Testis (tissue), 3 donors: ENCODE measurements around the gene CDK4. TPM values are rescaled to one million over a fixed set of nuclear protein-coding genes. Genes with fewer than 3 reads are reported as not detected.
A peak's percentile ranks its signal among the peaks of the same experiment; 100 is the strongest.

Experiments used
- DNase-seq: peaks from one replicate; pipeline ENCODE4 v3.0.0-alpha.2; 2019
- H3K27ac ChIP-seq, 2 donors: fragments of 200-600 bp; sonication (generic); one replicate each; pipeline ENCODE4 v1.5.1; 2019
- H3K27me3 ChIP-seq: fragments of 200-600 bp; sonication (generic); one replicate; pipeline ENCODE4 v1.5.1; 2019
- H3K36me3 ChIP-seq: fragments of 200-600 bp; sonication (generic); one replicate; pipeline ENCODE4 v1.5.1; 2017; ENCODE audit warnings: low read depth; ENCODE audit errors: missing control alignments
- H3K4me1 ChIP-seq: fragments of 200-600 bp; sonication (generic); one replicate; pipeline ENCODE4 v1.5.1; 2019
- H3K4me3 ChIP-seq, 2 donors: fragments of 200-600 bp; sonication (generic); one replicate each; pipeline ENCODE4 v1.5.1; 2017 to 2019
- H3K9me3 ChIP-seq: fragments of 200-600 bp; sonication (generic); one replicate; pipeline ENCODE4 v1.5.1; 2017
- POLR2A ChIP-seq: fragments of 450-650 bp; IDR thresholded peaks from one replicate; pipeline ENCODE4 v1.6.1; 2017; ENCODE audit warnings: antibody characterized with exemption, mild to moderate bottlenecking, moderate library complexity
- WGBS, 2 donors: methylation state at CpG; one replicate each; pipeline ENCODE4 v1.1.5; 2018; 5-methylcytosine and 5-hydroxymethylcytosine counted together
- intact Hi-C: fragments of 100-400 bp; cut with DNase I; formaldehyde crosslinking; loops from one replicate; pipeline ENCODE4 v1.15.1; 2023; ENCODE audit warnings: low total_unique reads
- polyA plus RNA-seq: library from polyadenylated mRNA; stranded (reverse); fragments of 350-450 nt; fragmentation: Illumina TruSeq; extraction: RNeasy Lipid Tissue Mini Kit (QIAGEN cat#74804); gene quantifications from one replicate; pipeline ENCODE4 v1.2.3, GENCODE V29; 2014; ENCODE audit warnings: low read depth, low replicate concordance; ENCODE audit not compliant: insufficient read depth
- total RNA-seq, 2 donors: library from RNA; depleted of rRNA; stranded (reverse); fragments of >200 nt; gene quantifications; one replicate each; pipeline ENCODE4 v1.2.3, GENCODE V29; 2016
- TF ChIP-seq, protein P1 (sequence below), 3 experiments: fragments of 450-650 bp in 2 of 3; fragments of 200-600 bp in 1 of 3; sonication (generic) in 1 of 3; IDR thresholded peaks; one replicate each; pipeline ENCODE4 v1.5.1; 2016 to 2019; ENCODE audit warnings: antibody characterized with exemption in 3 of 3, mild to moderate bottlenecking in 2 of 3, moderate library complexity in 1 of 3

The CDK4 gene
- total and polyA plus RNA-seq, 3 donors from 2014 or later: 47.0 to 73.5 (median 64.4) TPM

DNA sequence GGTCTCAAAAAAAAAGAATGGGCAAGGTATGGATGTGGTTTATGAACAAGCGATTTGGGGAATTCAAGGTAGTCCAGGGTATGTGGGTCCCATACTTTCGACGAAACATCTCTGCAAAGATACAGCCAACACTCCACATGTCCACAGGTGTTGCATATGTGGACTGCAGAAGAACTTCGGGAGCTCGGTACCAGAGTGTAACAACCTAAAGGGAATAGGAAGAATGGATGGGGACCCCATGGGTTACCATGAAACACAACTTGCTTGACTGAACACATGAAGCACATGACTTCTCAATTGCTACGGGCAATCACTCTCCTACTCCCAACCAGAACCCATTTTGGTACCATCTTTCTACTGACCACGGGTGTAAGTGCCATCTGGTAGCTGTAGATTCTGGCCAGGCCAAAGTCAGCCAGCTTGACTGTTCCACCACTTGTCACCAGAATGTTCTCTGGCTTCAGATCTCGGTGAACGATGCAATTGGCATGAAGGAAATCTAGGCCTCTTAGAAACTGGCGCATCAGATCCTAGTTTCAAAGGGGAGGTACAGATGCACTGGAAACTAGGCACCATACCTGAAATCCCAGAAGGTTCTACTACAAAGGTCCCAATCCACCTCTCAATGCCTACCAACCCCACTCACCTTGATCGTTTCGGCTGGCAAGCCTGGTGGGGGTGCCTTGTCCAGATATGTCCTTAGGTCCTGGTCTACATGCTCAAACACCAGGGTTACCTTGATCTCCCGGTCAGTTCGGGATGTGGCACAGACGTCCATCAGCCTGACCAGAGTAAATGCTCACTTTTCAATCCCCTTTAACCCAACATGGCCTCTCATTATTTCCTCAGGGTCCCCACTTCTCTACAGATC, 1.3 kb downstream of the CDK4 start:
- peak overlapping the region; percentile 81 to 87 for H3K27ac ChIP-seq
- no peak for TF ChIP-seq POLR2A
- peaks cover 6% of the 10 kb centered on the region for H3K36me3 ChIP-seq
- intact Hi-C loops: no loop called here
- no peaks in the 10 kb centered on the region for H3K9me3 ChIP-seq
- peaks cover 20% of the 10 kb centered on the region for H3K4me1 ChIP-seq
- H3K27me3 ChIP-seq: no peaks in the 10 kb centered on the region
- 88% methylated on average over 15 of the region's 15 CpGs for WGBS, 2 donors
- no peak for DNase-seq
- H3K4me3 ChIP-seq: peak overlapping the region in 1 of 2 donors; percentile 80

DNA sequence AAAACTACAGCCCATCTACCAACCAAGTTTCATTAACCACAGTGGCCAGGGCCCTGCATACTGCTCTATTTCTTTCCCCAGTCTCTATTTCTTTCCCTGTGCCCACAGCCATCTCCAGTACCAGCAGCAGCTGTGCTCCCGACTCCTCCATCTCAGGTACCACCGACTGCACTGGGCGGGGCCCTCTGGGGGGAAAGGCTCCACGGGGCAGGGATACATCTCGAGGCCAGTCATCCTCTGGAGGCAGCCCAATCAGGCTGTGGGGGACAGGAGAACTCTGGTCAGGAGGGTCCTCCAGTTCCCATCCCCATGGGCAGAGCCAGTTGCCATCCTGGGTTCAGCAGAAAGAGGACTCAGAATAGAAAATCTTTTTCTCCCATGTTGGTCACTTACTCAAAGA, 3.0 kb downstream of the CDK4 start:
- no peak overlapping the region for H3K27ac ChIP-seq
- peaks cover 17% of the 10 kb centered on the region for H3K4me1 ChIP-seq

DNA sequence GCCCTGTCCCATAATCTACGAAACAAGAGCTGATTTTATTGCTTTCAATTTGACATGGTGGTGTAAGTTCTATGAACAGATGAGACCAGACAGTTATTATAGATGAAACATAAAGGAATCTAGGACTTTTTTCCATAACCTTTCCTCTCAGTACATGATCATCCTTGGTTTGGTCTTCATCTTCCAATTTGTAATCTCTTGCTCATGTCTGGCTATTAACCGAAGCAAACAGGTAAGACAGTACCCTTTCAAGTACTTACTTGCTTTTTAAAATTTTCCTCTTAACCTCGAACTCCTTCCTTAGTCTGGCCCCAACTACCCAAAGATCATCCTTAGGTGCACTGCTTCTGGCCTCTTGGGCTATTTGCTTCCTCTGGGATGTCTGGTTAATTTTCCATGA, 6.1 kb downstream of the CDK4 start:
- intact Hi-C loops: no loop called here
- Histone ChIP-seq H3K4me3 (no peak overlapping the region), H3K27ac (peak overlapping the region; percentile 85 to 97), H3K27me3 (no peaks in the 10 kb centered on the region), H3K36me3 (peaks cover 6% of the 10 kb centered on the region), H3K4me1 (peaks cover 5% of the 10 kb centered on the region), H3K9me3 (no peaks in the 10 kb centered on the region)
- TF ChIP-seq, protein P1, sequence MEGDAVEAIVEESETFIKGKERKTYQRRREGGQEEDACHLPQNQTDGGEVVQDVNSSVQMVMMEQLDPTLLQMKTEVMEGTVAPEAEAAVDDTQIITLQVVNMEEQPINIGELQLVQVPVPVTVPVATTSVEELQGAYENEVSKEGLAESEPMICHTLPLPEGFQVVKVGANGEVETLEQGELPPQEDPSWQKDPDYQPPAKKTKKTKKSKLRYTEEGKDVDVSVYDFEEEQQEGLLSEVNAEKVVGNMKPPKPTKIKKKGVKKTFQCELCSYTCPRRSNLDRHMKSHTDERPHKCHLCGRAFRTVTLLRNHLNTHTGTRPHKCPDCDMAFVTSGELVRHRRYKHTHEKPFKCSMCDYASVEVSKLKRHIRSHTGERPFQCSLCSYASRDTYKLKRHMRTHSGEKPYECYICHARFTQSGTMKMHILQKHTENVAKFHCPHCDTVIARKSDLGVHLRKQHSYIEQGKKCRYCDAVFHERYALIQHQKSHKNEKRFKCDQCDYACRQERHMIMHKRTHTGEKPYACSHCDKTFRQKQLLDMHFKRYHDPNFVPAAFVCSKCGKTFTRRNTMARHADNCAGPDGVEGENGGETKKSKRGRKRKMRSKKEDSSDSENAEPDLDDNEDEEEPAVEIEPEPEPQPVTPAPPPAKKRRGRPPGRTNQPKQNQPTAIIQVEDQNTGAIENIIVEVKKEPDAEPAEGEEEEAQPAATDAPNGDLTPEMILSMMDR (IDR thresholded peaks at IDR 0.05): no peak
- no peak for TF ChIP-seq POLR2A
- no peak for DNase-seq
- WGBS, 2 donors: 66 to 70% methylated on average over 3 of the region's 3 CpGs

More for the DNA sequence above, 3.0 kb downstream of the CDK4 start:
- WGBS, 2 donors: 92 to 98% methylated on average over 5 of the region's 5 CpGs
- TF ChIP-seq, protein P1 (IDR thresholded peaks at IDR 0.05): no peak
- TF ChIP-seq POLR2A: no peak
- no peaks in the 10 kb centered on the region for H3K27me3 ChIP-seq
- DNase-seq: no peak
- H3K36me3 ChIP-seq: peaks cover 6% of the 10 kb centered on the region
- H3K4me3 ChIP-seq: no peak overlapping the region
- intact Hi-C loops: no loop called here
- no peaks in the 10 kb centered on the region for H3K9me3 ChIP-seq

GRCh38 chr12:57745485-57745881, 6.6 kb downstream of the CDK4 start:
- Histone ChIP-seq H3K36me3 (peaks cover 6% of the 10 kb centered on the region), H3K4me1 (peaks cover 4% of the 10 kb centered on the region), H3K27me3 (no peaks in the 10 kb centered on the region), H3K9me3 (no peaks in the 10 kb centered on the region), H3K4me3 (peak overlapping the region; percentile 73), H3K27ac (peak overlapping the region; percentile 85 to 97)
- intact Hi-C loops: no loop called here
- no peak for TF ChIP-seq POLR2A
- TF ChIP-seq, protein P1 (IDR thresholded peaks at IDR 0.05): no peak
- no peak for DNase-seq
- 19 to 24% methylated on average over 8 of the region's 8 CpGs for WGBS, 2 donors

DNA sequence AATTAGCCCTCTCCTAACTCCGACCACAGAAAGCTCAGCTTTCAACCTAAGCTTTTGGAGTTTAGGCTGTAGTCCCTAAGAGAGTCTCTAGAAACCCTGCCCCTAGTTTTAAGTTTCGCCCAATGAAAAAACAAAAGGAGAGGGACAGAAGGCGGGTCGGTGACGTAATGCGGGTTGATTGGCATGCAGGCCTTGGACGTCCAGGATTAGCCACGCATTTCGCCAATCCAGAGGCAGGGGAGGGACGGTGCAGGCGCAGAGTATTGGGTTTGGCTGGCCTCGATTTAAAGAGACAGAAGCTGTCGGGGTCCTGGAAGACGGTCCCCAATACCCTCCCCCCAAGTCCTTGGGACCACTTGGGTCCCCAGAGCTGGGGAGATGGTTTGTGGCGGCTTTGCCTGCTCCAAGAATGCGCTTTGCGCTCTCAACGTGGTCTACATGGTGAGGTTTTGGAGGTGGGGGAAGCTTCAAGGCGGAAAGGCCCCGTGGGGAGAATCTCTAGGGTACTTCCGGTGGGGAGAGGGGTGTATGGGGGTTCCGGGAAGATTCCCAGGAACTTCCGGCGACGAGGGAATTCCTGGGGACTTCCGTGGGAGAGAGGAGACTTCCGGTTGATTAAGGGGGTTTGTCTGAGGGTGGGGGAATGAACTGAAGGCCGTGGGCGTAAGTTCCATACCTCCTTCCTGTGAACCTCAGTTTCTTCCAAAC, 7.2 kb downstream of the CDK4 start, which contains the start of gene TSPAN31:
TSS of gene TSPAN31 (plus strand) at position 263 of the 708 bp plus-strand sequence. CDS start at position 379, 116 bp downstream.
- intact Hi-C loops: no loop called here
- TF ChIP-seq, protein P1 (IDR thresholded peaks at IDR 0.05): peak in 1 of 3 experiments; percentile 16
- TF ChIP-seq POLR2A: no peak

More for the DNA sequence above, 7.2 kb downstream of the CDK4 start, which contains the start of gene TSPAN31:
- Histone ChIP-seq H3K4me3 (peak within 1 kb of the TSS; percentile 73), H3K4me1 (peaks cover 4% of the 10 kb centered on the region), H3K27ac (peak within 1 kb of the TSS; percentile 85 to 97), H3K9me3 (no peaks in the 10 kb centered on the region), H3K27me3 (no peaks in the 10 kb centered on the region), H3K36me3 (peaks cover 6% of the 10 kb centered on the region)
- WGBS, 2 donors: 1% methylated on average over 29 of the region's 29 CpGs
- DNase-seq: peak; percentile 99
